Measurements from ENCODE around the gene CREB3L2. TPM values are rescaled to one million over a fixed set of nuclear protein-coding genes. Genes with fewer than 3 reads are reported as not detected.
"Not testable (repeated sequence)": the region's sequence is repeated elsewhere in the genome, so short reads cannot be mapped to it uniquely, and the experiment has no call there.

The CREB3L2 gene
- total RNA-seq (10 to 100 TPM in 2 of 4 donors, 1 to 10 TPM in 2; 6.7 to 14.7 (median 10.9) TPM), polyA plus RNA-seq (1 to 10 TPM; 2.2 to 3.6 (median 3.3) TPM)
- long read RNA-seq, donor 1, result 0 reads
- long read RNA-seq, donor 2, partial matches to known transcripts, result 1 of 2 reads
- long read RNA-seq, donor 2, other reads (novel, unspliced or antisense), result 1 of 2 reads

GRCh38 chr7:138001529-138002095 is at the start of gene CREB3L2:
CREB3L2 (minus strand) TSS chr7:138002086; CDS start chr7:138001705, 381 bp downstream.
- H3K36me3 ChIP-seq (ENCODE audit: insufficient read depth in 1 of 2, low read depth in 1 of 2), result no peaks in the 10 kb centered on the region
- DNase-seq (peak in 1 of 2 donors; percentile 71), ATAC-seq (peak; percentile 55 to 73 (median 57))
- 0% methylated on average over 47 of the region's 47 CpGs for WGBS, 3 donors
- intact Hi-C loops (cut with DNase I), result loop anchor here in 1 of 2 donors (10.0 kb wide), 1 partner anchor 397 kb away; no protein-coding TSS in a partner anchor
- TF ChIP-seq, protein P1, sequence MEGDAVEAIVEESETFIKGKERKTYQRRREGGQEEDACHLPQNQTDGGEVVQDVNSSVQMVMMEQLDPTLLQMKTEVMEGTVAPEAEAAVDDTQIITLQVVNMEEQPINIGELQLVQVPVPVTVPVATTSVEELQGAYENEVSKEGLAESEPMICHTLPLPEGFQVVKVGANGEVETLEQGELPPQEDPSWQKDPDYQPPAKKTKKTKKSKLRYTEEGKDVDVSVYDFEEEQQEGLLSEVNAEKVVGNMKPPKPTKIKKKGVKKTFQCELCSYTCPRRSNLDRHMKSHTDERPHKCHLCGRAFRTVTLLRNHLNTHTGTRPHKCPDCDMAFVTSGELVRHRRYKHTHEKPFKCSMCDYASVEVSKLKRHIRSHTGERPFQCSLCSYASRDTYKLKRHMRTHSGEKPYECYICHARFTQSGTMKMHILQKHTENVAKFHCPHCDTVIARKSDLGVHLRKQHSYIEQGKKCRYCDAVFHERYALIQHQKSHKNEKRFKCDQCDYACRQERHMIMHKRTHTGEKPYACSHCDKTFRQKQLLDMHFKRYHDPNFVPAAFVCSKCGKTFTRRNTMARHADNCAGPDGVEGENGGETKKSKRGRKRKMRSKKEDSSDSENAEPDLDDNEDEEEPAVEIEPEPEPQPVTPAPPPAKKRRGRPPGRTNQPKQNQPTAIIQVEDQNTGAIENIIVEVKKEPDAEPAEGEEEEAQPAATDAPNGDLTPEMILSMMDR (IDR thresholded peaks at IDR 0.05), result no peak
- no peaks in the 10 kb centered on the region for H3K27me3 ChIP-seq (ENCODE audit: insufficient read depth in 3 of 3, low read length in 2 of 3)
- peak within 1 kb of the TSS; percentile 93 for H3K4me3 ChIP-seq
- H3K27ac ChIP-seq, result peak within 1 kb of the TSS; percentile 88
- no peaks in the 10 kb centered on the region for H3K9me3 ChIP-seq
- H3K4me1 ChIP-seq, result peaks cover 23% of the 10 kb centered on the region

DNA sequence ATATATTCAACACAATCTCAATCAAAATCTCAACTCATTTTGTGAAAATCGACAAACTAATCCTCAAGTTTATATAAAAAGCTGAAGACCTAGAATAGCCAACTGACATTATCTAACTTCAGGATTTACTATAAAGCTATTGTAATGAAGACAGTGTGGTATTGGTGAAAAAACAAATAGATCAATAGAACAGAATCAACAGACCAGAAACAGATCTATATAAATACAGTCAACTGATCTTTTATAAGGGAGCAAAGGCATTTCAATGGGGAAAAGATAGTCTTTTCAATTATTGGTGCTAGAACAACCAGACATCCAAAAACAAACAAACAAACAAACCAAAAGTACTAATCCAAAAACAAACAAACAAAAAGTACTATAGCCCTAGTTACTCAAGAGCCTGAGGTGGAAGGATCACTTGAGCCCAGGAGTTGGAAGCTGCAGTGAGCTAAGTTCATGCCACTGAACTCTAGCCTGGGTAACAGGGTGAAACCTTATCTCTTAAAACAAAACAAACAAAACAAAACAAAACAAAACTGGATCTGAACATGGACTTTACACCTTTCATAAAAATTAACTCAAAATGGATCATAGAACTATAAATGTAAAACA is 47.7 kb upstream of the CREB3L2 start:
- H3K4me1 ChIP-seq, result no peaks in the 10 kb centered on the region
- peaks cover 0 to 4% (median 0%) of the 10 kb centered on the region in 3 donors for H3K27me3 ChIP-seq (ENCODE audit: insufficient read depth in 3 of 3, low read length in 2 of 3)
- H3K9me3 ChIP-seq, result no peaks in the 10 kb centered on the region
- no peaks in the 10 kb centered on the region for H3K36me3 ChIP-seq (ENCODE audit: insufficient read depth in 1 of 2, low read depth in 1 of 2)
- ATAC-seq (no peak), DNase-seq (no peak)
- intact Hi-C loops (cut with DNase I), result no loop called here
- TF ChIP-seq, protein P1 (IDR thresholded peaks at IDR 0.05), result no peak
- H3K4me3 ChIP-seq, result no peak overlapping the region
- WGBS, 3 donors, result 91 to 100% (median 96%) methylated on average over 1 of the region's 1 CpG
- H3K27ac ChIP-seq, result no peak overlapping the region

GRCh38 chr7:138047907-138048306 is 46.0 kb upstream of the CREB3L2 start:
- no peaks in the 10 kb centered on the region for H3K36me3 ChIP-seq (ENCODE audit: insufficient read depth in 1 of 2, low read depth in 1 of 2)
- DNase-seq (no peak), ATAC-seq (no peak)
- no peaks in the 10 kb centered on the region for H3K9me3 ChIP-seq
- TF ChIP-seq, protein P1 (IDR thresholded peaks at IDR 0.05), result no peak
- intact Hi-C loops (cut with DNase I), result no loop called here
- H3K4me1 ChIP-seq, result no peaks in the 10 kb centered on the region
- WGBS, 3 donors, result 81 to 87% (median 83%) methylated on average over 3 of the region's 3 CpGs
- no peak overlapping the region for H3K4me3 ChIP-seq
- peaks cover 0 to 4% (median 0%) of the 10 kb centered on the region in 3 donors for H3K27me3 ChIP-seq (ENCODE audit: insufficient read depth in 3 of 3, low read length in 2 of 3)
- no peak overlapping the region for H3K27ac ChIP-seq

GRCh38 chr7:138044897-138045296 is 43.0 kb upstream of the CREB3L2 start:
- WGBS, 3 donors, result 82 to 92% (median 86%) methylated on average over 2 of the region's 2 CpGs
- intact Hi-C loops (cut with DNase I), result no loop called here

GRCh38 chr7:138040063-138040462 is 38.2 kb upstream of the CREB3L2 start:
- WGBS, 3 donors, result 78 to 90% (median 88%) methylated on average over 1 of the region's 1 CpG
- H3K36me3 ChIP-seq (ENCODE audit: insufficient read depth in 1 of 2, low read depth in 1 of 2); ATAC-seq; DNase-seq; intact Hi-C loops (cut with DNase I); H3K4me3 ChIP-seq; H3K9me3 ChIP-seq; H3K27me3 ChIP-seq (ENCODE audit: insufficient read depth in 3 of 3, low read length in 2 of 3); H3K4me1 ChIP-seq; H3K27ac ChIP-seq: not testable (repeated sequence)

More at GRCh38 chr7:138044897-138045296, 43.0 kb upstream of the CREB3L2 start:
- TF ChIP-seq, protein P1 (IDR thresholded peaks at IDR 0.05), result no peak
- no peaks in the 10 kb centered on the region for H3K9me3 ChIP-seq
- no peak overlapping the region for H3K4me3 ChIP-seq
- no peaks in the 10 kb centered on the region for H3K36me3 ChIP-seq (ENCODE audit: insufficient read depth in 1 of 2, low read depth in 1 of 2)
- ATAC-seq (no peak), DNase-seq (no peak)
- H3K4me1 ChIP-seq, result no peaks in the 10 kb centered on the region
- peaks cover 0 to 4% (median 0%) of the 10 kb centered on the region in 3 donors for H3K27me3 ChIP-seq (ENCODE audit: insufficient read depth in 3 of 3, low read length in 2 of 3)
- no peak overlapping the region for H3K27ac ChIP-seq

All from psoas muscle (tissue), 8 donors.